HFF-Myc (cell line): Measurements from ENCODE around the gene HOXA5.

Source experiments
- DNase-seq: peaks from one replicate; pipeline ENCODE4 v3.0.0-alpha.2; 2011; ENCODE audit warnings: low read depth; ENCODE audit errors: extremely low read depth
- H3K4me3 ChIP-seq: replicated peaks from 2 replicates; pipeline ENCODE4 v1.5.1; 2011; ENCODE audit warnings: low read depth, mild to moderate bottlenecking, control low read depth, low read length
- CTCF ChIP-seq: IDR thresholded peaks from 2 replicates; pipeline ENCODE4 v1.5.1; 2012; ENCODE audit warnings: mild to moderate bottlenecking, low read depth, low read length, control low read depth; ENCODE audit errors: missing control alignments

The HOXA5 gene

DNA sequence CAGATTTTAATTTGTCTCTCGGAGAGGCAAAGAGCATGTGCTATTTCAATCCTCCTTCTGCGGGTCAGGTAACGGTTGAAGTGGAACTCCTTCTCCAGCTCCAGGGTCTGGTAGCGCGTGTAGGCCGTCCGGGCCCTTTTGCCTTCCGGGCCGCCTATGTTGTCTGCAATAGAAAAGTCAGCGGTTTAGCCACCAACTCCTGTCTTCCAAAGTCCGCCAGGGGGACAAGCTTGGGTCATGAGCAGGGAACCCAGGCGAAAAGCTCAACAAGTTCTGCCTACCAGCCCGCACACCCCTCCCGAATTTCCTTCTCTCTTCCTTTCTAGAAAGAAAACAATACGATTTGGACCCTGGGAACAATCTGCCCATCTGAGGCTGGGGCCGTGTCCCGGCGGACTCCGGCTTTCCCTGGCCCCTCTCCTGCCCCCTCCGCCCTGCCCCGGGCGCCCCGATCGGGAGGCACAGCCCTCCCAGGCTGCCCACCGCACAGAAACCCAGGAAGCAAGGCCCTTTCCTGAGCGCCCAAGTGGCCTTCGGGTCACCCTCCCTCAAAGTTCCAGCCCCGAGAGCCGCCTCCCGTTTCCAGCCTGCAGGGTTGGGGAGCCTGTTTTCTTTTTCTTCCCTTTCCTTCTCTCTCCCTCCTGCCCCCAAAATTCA lies 1.4 kb downstream of the HOXA5 start:
- peak overlapping the region; percentile 41; the same call in 1 of the 2 replicates for H3K4me3 ChIP-seq
- TF ChIP-seq CTCF, result no peak
- DNase-seq, result no peak

DNA sequence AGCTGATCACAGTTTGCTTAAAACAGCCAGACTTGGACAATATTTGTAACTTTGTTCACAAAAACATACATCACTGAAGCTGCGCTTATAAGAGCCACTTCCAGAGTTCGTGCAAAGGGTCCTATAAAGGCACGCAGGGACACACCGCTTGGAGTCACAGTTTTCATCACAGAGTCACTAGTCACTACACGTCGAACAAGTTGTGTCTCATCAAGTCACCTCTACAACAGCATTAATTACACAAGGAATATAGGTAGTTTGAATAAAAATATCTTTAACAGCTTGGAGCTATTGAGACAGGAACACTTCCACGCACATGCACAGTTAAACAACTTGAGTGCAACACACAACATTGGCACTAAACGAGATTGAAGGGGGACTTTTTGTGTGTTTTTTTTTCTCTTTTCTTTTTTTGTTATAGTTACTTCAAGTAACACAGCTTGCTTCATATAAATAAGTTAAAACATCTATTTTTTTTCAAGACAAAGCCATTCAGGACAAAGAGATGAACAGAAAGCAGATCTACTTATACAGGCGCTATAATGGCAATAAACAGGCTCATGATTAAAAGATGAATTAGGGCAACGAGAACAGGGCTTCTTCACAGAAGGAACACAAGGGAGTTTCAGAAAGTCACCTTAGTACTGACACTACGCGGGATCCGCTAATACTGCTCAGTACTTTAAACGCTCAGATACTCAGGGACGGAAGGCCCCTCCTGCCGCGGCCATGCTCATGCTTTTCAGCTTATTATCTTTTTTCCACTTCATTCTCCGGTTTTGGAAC lies 2.2 kb downstream of the HOXA5 start:
- TF ChIP-seq CTCF, result no peak
- no peak for DNase-seq
- H3K4me3 ChIP-seq, result no peak overlapping the region

DNA sequence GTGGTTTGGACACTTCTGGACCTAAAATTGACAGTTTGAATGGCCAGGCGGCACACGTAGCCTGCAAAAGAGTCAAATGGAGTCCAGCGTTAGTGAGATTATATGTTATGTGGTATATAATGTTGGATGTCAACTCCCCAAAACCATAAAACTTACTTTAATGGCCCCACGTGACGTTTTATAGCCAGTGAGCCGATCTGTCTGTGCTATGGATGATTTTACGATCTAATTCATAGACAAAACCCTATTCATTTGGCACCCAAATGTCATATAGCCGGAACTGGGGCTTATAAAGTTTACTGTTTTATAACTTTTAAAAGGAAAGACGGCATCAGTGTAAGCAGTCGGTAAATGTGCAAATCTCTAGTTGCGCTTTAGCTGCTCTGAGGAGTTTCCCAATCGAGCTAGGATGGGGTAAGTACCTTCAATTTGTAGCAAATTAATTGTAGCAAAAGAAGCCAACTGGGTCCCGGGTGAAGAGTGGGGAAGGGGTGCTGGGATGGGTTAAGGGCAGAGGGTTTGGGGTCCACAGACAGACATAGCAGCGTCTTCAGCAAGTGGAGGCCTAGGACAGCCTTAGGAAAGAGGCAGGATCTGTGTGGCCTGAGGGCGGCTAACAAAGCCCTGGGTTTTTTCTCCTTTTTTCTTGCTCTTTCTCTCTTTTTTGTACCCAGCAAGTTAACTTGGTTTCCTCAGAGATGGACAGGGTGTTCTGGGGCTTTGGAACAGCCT lies 3.2 kb downstream of the HOXA5 start:
- no peak overlapping the region for H3K4me3 ChIP-seq
- no peak for TF ChIP-seq CTCF
- no peak for DNase-seq

- no peak overlapping the region for H3K4me3 ChIP-seq
- no peak for DNase-seq
- no peak for TF ChIP-seq CTCF
Measured at GRCh38 chr7:27139334-27140125, 4.0 kb downstream of the HOXA5 start.

DNA sequence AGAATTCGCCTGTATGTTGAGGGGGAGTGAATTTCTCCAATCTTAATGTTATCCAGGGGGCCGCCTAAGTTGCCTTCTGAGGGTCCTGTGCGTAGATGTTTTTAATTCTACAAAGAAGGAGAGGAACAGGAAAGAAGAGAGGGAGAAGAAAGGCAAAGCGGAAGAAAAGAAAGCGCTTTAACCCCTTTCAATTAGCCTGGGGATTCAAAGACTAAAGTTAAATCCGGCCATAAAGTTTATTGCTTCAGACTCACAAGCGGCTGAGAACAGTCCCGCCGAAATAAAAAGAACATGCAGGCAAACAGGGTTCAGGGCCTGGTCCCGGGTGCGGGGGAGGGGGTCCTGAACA lies 4.5 kb downstream of the HOXA5 start:
- H3K4me3 ChIP-seq, result no peak overlapping the region
- DNase-seq, result no peak
- TF ChIP-seq CTCF, result no peak

- H3K4me3 ChIP-seq, result no peak overlapping the region
- no peak for TF ChIP-seq CTCF
- DNase-seq, result no peak
Measured at GRCh38 chr7:27138472-27138871, 5.0 kb downstream of the HOXA5 start.
